Brain microvascular endothelial cell (primary cell): ENCODE data around the gene RNFT2.
"Not testable (repeated sequence)": the region's sequence is repeated elsewhere in the genome, so short reads cannot be mapped to it uniquely, and the experiment has no call there.

ENCODE experiments used
- DNase-seq: peaks from one replicate; pipeline ENCODE4 v3.0.0-alpha.2; 2020
- H3K27ac ChIP-seq: fragments of 250-450 bp; sonication (Bioruptor Pico); 2 replicates; pipeline ENCODE4 v1.5.1; 2020; ENCODE audit warnings: mild to moderate bottlenecking, moderate library complexity
- H3K27me3 ChIP-seq: fragments of 250-450 bp; sonication (Bioruptor Pico); replicated peaks from 2 replicates; pipeline ENCODE4 v1.5.1; 2020; ENCODE audit warnings: mild to moderate bottlenecking
- H3K36me3 ChIP-seq: fragments of 250-450 bp; sonication (Bioruptor Pico); replicated peaks from 2 replicates; pipeline ENCODE4 v1.5.1; 2020; ENCODE audit warnings: mild to moderate bottlenecking
- H3K4me3 ChIP-seq: 2 replicates; pipeline ENCODE4 v1.5.1; 2011; ENCODE audit warnings: low read depth, mild to moderate bottlenecking, control low read depth, low read length, moderate library complexity
- CTCF ChIP-seq: IDR thresholded peaks from 2 replicates; pipeline ENCODE4 v1.5.1; 2011; ENCODE audit warnings: low read depth, mild to moderate bottlenecking, moderate library complexity, low read length, control low read depth, inconsistent platforms; ENCODE audit errors: missing control alignments
- in situ Hi-C: cut with HindIII; loops from 2 replicates; pipeline ENCODE4 v1.10.0; 2017; ENCODE audit warnings: low sequenced_read_pairs, low pct_ligation_motif_present

The RNFT2 gene

GRCh38 chr12:116774020-116774419, 35.9 kb downstream of the RNFT2 start:
- in situ Hi-C loops = no loop called here
- Histone ChIP-seq H3K27ac (no peak overlapping the region), H3K36me3 (no peaks in the 10 kb centered on the region), H3K4me3 (no peak overlapping the region), H3K27me3 (no peaks in the 10 kb centered on the region)
- DNase-seq = no peak
- TF ChIP-seq CTCF = no peak

GRCh38 chr12:116777245-116777644, 39.1 kb downstream of the RNFT2 start:
- H3K4me3 ChIP-seq = no peak overlapping the region
- H3K27me3 ChIP-seq = no peaks in the 10 kb centered on the region
- no peaks in the 10 kb centered on the region for H3K36me3 ChIP-seq
- DNase-seq = no peak
- in situ Hi-C loops = no loop called here
- TF ChIP-seq CTCF = no peak
- no peak overlapping the region for H3K27ac ChIP-seq

- no peak overlapping the region for H3K27ac ChIP-seq
- no peaks in the 10 kb centered on the region for H3K27me3 ChIP-seq
- no peak for TF ChIP-seq CTCF
- in situ Hi-C loops = no loop called here
- H3K36me3 ChIP-seq = no peaks in the 10 kb centered on the region
- H3K4me3 ChIP-seq = no peak overlapping the region
- DNase-seq = no peak
Measured at GRCh38 chr12:116779597-116779996, 41.5 kb downstream of the RNFT2 start.

- in situ Hi-C loops = no loop called here
- TF ChIP-seq CTCF = no peak
- H3K4me3 ChIP-seq = no peak overlapping the region
- no peaks in the 10 kb centered on the region for H3K27me3 ChIP-seq
- DNase-seq = no peak
- H3K27ac ChIP-seq = no peak overlapping the region
- H3K36me3 ChIP-seq = no peaks in the 10 kb centered on the region
Measured at GRCh38 chr12:116780942-116781341, 42.8 kb downstream of the RNFT2 start.

GRCh38 chr12:116783525-116784237, 45.6 kb downstream of the RNFT2 start:
- Histone ChIP-seq H3K4me3 (no peak overlapping the region), H3K36me3 (no peaks in the 10 kb centered on the region), H3K27ac (no peak overlapping the region), H3K27me3 (no peaks in the 10 kb centered on the region)
- DNase-seq = no peak
- in situ Hi-C loops = no loop called here
- no peak for TF ChIP-seq CTCF

- no peaks in the 10 kb centered on the region for H3K27me3 ChIP-seq
- no peak overlapping the region for H3K27ac ChIP-seq
- in situ Hi-C loops = no loop called here
- no peak for DNase-seq
- no peak for TF ChIP-seq CTCF
- no peaks in the 10 kb centered on the region for H3K36me3 ChIP-seq
- H3K4me3 ChIP-seq = no peak overlapping the region
Measured at GRCh38 chr12:116784238-116784612, 46.1 kb downstream of the RNFT2 start.

- in situ Hi-C loops = not testable (repeated sequence)
Measured at GRCh38 chr12:116789562-116789961, 51.4 kb downstream of the RNFT2 start.

More at GRCh38 chr12:116789562-116789961, 51.4 kb downstream of the RNFT2 start:
- not testable (repeated sequence) for H3K27ac ChIP-seq, DNase-seq, H3K36me3 ChIP-seq, H3K4me3 ChIP-seq, H3K27me3 ChIP-seq
